AG09319 (cell line): Measurements from ENCODE around the gene INTS2.

Source experiments
- DNase-seq: peaks from one replicate; pipeline ENCODE4 v3.0.0-alpha.2; 2010; ENCODE audit warnings: low read depth; ENCODE audit errors: extremely low read depth
- TF ChIP-seq, protein P1 (sequence below): IDR thresholded peaks from 2 replicates; pipeline ENCODE4 v1.5.1; 2011; ENCODE audit warnings: low read depth, mild to moderate bottlenecking, inconsistent platforms, low read length, moderate library complexity

INTS2 gene

DNA sequence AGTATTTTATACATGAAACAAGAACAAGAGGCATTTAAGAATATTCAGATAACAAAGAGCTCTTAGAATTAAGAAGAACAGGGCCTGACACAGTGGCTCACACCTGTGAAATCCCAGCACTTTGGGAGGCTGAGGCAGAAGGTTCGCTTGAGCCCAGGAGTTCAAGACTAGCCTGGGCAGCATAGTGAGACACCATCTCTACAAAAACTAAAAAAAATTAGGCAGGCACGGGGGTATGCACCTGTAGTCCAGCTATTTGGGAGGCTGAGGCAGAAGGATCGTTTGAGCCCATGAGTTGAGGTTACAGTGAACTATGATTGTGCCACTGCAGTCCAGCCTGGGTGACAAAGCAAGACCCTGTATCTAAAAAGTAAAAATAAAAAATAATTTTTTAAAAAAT, 52.0 kb downstream of the INTS2 start:
- DNase-seq: no peak
- TF ChIP-seq, protein P1, sequence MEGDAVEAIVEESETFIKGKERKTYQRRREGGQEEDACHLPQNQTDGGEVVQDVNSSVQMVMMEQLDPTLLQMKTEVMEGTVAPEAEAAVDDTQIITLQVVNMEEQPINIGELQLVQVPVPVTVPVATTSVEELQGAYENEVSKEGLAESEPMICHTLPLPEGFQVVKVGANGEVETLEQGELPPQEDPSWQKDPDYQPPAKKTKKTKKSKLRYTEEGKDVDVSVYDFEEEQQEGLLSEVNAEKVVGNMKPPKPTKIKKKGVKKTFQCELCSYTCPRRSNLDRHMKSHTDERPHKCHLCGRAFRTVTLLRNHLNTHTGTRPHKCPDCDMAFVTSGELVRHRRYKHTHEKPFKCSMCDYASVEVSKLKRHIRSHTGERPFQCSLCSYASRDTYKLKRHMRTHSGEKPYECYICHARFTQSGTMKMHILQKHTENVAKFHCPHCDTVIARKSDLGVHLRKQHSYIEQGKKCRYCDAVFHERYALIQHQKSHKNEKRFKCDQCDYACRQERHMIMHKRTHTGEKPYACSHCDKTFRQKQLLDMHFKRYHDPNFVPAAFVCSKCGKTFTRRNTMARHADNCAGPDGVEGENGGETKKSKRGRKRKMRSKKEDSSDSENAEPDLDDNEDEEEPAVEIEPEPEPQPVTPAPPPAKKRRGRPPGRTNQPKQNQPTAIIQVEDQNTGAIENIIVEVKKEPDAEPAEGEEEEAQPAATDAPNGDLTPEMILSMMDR: no peak

DNA sequence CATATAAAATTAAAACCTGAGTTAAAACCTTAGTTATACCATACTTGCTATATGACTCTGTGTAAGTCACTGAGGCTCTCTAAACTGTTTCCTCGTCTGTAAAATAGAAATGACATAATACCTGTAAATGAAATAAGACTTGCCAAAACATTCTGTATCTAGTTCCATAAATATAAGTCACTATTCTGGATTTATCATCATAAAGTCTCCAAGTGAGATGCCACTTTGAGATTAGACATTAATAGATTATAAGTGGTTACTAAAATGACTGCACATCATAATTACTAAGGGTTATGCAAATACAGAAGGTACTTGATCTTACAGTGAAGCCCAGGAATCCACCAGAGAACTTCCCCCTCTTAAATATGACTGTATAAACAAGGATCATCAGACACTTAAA, 52.5 kb downstream of the INTS2 start:
- no peak for DNase-seq
- TF ChIP-seq, protein P1: no peak

DNA sequence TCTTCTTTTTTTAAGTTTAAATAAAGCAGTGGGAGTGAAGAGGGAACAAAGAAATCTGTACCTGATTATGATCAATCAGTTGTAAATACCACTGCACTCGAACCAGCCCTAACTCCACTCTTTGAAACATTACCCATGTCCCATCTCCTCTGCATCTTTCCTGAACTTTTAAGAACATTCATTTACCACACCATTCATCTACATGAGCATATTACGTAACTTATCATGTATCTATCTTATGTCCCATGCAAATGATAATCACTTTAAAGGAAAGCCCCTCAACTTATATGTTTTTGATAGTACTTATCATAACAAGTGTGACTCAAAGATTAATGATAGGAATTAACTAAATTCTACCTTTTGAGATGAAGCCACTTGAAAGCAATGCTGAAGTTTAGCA, 53.7 kb downstream of the INTS2 start:
- TF ChIP-seq, protein P1: no peak
- DNase-seq: no peak

DNA sequence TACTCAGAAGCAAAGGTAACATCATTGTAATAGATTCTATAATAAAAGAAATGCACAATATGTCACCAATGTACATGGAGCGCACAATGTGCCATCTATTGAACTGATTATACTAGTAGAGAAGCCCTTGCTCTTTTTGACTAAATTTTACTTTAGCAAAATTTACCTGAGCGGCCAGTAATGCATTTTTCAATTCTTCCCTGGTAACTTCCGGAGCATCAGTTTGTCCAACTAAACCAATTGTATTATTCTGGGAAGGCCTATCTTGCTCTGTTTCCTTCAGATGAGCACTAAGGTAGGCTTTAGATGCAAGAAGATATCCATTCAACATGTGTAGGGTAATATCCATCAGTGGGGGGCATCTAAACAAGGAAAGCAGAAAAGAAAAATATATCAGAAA, 55.7 kb downstream of the INTS2 start:
- TF ChIP-seq, protein P1: no peak
- DNase-seq: no peak

DNA sequence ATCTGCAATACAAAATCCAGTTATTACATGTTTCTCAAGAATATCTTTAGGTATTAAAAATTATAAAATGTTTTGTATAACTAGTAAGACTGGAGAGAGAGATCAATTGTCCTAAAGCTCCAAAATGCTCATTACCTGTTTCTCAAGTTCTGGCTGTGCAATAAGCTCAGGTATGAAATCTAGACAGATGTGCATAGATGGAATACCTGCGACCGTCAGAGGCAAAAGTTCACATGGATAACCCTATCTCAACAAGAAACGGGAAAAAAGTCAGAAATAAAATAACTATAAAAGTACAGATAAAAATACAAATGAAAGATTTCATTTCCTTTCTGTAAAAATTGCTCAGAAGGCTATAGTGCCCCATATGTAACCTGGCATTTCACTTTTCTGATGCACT, 58.6 kb downstream of the INTS2 start:
- DNase-seq: no peak
- TF ChIP-seq, protein P1: no peak

DNA sequence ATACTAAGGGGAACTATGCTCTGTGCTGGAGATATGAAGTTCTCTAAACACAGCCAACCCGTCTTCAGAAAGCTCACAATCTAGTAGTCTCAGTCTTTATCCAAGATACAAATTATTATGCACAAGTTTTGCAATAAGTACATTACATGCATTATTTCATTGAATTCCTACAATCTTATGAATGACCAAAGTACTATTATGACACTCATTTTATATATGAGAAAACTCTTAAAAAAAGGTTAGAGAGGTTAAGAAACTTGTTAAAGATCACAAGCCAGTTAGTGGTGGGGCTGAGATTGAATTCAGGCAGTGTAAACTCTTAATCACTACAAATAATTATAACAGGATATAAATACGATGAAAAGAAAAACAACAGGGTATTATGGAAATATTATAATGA, 59.7 kb downstream of the INTS2 start:
- no peak for DNase-seq
- TF ChIP-seq, protein P1: no peak

DNA sequence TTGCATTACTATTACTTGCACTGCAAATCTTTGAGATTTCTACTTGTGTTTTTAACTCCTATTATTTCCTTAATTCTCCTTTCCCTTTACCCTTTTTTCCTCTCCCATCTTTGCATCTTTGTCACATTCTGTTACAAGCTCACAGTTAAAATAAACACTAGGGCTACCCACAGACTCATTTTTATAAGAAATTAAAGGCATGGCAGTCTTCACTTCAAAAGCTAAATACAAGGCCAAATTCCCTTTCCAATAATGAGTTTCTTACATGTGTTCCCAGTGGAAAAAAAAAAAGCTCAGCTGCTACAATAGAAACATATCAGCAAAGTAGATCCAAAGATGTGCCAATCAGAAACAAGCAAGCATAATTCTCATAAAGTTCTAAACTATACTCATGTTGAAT, 60.7 kb downstream of the INTS2 start:
- TF ChIP-seq, protein P1: no peak
- DNase-seq: no peak

DNA sequence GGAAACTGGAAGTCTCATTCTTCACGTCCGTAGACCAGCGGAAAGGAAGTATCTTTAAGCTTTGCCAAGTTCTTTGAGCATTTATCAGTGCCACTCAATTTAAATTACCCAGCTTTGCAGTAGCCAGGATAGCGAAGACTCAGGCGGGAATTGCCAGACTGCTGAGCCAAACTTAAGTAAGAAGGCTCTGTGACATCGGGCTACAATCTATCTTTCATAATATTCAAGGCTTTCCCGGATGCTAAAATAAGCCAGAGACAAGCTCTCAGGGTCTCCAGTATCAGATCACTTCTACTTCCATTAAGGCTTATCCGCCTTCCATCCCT, 64.0 kb downstream of the INTS2 start:
- TF ChIP-seq, protein P1: no peak
- DNase-seq: no peak
